ENCODE measurements around the gene ALDH1B1. TPM values are rescaled to one million over a fixed set of nuclear protein-coding genes. Genes with fewer than 3 reads are reported as not detected.

ALDH1B1 gene
- total and polyA plus RNA-seq, 2 of the 13 experiments (the other 11 are each of a cell fraction or from before 2014, with no cell fraction given): 45.1 to 125 TPM

DNA sequence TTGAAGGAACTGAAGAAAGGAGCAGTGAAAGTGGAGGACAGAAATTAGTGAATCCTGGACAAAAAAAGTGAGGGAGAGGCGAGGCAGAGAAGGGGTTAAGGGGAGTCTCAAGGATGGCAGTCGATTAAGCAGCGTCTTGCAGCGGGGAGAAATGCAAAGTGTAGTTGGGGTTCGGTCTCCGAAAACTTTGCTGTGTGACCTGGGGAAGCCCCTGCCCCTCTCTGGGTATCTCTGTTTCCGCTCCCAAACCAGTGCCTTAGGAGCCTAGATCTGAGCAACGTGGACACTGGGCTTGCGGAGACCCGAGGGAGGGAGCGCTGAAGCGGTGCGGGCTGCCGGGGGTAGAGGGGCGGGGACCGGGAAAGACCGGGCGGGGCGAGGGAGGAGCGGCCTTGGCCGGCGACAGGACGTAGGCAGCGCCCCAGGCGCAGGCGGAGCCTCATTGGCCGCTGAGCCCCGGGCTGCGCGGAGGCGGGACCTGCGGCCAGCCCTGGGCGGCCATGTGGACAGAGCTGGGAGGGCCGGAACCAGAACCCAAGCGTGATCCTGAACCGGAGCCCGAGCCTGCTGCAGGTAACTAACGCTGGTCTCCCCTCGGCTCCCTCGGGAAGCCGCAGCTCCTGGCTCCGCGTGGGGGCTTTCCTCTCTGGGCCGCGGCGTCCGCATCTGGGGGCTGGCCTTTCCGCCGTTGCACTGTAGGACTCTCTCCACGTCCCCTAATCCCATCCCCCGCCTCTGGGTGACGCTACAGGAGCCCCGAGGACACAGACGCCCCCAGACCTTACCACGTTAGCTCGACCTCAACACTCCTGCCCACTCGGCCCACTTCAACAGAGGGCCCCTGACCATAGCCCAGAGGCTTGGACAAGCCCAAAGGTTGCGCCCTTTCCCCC is at the start of gene ALDH1B1 (continued):
- TF ChIP-seq, protein P1, sequence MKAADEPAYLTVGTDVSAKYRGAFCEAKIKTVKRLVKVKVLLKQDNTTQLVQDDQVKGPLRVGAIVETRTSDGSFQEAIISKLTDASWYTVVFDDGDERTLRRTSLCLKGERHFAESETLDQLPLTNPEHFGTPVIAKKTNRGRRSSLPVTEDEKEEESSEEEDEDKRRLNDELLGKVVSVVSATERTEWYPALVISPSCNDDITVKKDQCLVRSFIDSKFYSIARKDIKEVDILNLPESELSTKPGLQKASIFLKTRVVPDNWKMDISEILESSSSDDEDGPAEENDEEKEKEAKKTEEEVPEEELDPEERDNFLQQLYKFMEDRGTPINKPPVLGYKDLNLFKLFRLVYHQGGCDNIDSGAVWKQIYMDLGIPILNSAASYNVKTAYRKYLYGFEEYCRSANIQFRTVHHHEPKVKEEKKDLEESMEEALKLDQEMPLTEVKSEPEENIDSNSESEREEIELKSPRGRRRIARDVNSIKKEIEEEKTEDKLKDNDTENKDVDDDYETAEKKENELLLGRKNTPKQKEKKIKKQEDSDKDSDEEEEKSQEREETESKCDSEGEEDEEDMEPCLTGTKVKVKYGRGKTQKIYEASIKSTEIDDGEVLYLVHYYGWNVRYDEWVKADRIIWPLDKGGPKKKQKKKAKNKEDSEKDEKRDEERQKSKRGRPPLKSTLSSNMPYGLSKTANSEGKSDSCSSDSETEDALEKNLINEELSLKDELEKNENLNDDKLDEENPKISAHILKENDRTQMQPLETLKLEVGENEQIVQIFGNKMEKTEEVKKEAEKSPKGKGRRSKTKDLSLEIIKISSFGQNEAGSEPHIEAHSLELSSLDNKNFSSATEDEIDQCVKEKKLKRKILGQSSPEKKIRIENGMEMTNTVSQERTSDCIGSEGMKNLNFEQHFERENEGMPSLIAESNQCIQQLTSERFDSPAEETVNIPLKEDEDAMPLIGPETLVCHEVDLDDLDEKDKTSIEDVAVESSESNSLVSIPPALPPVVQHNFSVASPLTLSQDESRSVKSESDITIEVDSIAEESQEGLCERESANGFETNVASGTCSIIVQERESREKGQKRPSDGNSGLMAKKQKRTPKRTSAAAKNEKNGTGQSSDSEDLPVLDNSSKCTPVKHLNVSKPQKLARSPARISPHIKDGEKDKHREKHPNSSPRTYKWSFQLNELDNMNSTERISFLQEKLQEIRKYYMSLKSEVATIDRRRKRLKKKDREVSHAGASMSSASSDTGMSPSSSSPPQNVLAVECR (CRISPR knock-in tag; IDR thresholded peaks at IDR 0.05; ENCODE audit: borderline replicate concordance): peak; percentile 91
- TF ChIP-seq ZNF501 (CRISPR knock-in tag; IDR thresholded peaks at IDR 0.05) (peak; percentile 80), SP4 (CRISPR knock-in tag; IDR thresholded peaks at IDR 0.05) (peak; percentile 70; the same call in 1 of the 2 replicates), HIVEP1 (CRISPR knock-in tag; IDR thresholded peaks at IDR 0.05) (peak; percentile 91), ZNF607 (CRISPR knock-in tag; IDR thresholded peaks at IDR 0.05; ENCODE audit: borderline replicate concordance) (peak; percentile 37; the same call in 1 of the 2 replicates), ZFP1 (CRISPR knock-in tag; IDR thresholded peaks at IDR 0.05) (no peak), FIP1L1 (IDR thresholded peaks at IDR 0.05; ENCODE audit: borderline replicate concordance, insufficient read depth, low read depth, low read length) (no peak), ZNF75D (CRISPR knock-in tag; IDR thresholded peaks at IDR 0.05; ENCODE audit: borderline replicate concordance) (no peak), ZNF776 (CRISPR knock-in tag; IDR thresholded peaks at IDR 0.05) (peak; percentile 54; the same call in 1 of the 2 replicates), ZNF768 (CRISPR knock-in tag; IDR thresholded peaks at IDR 0.05) (peak; percentile 98), SSRP1 (CRISPR knock-in tag; IDR thresholded peaks at IDR 0.05) (no peak), HDAC6 (IDR thresholded peaks at IDR 0.05; ENCODE audit: low read depth, low read length) (no peak), TARDBP (CRISPR knock-in tag; IDR thresholded peaks at IDR 0.05) (peak; percentile 13; the same call in 1 of the 2 replicates), NR2F2 (IDR thresholded peaks at IDR 0.05; ENCODE audit: borderline replicate concordance, low read depth) (no peak), HMG20B (CRISPR knock-in tag; conservative IDR thresholded peaks at IDR 0.05) (0 out of 2 replicates have a peak, but pooled peaks have one; percentile 13), ARNT2 (CRISPR knock-in tag; IDR thresholded peaks at IDR 0.05; ENCODE audit: low read depth) (peak; percentile 76; the same call in 1 of the 2 replicates)
- TF ChIP-seq, protein P2, sequence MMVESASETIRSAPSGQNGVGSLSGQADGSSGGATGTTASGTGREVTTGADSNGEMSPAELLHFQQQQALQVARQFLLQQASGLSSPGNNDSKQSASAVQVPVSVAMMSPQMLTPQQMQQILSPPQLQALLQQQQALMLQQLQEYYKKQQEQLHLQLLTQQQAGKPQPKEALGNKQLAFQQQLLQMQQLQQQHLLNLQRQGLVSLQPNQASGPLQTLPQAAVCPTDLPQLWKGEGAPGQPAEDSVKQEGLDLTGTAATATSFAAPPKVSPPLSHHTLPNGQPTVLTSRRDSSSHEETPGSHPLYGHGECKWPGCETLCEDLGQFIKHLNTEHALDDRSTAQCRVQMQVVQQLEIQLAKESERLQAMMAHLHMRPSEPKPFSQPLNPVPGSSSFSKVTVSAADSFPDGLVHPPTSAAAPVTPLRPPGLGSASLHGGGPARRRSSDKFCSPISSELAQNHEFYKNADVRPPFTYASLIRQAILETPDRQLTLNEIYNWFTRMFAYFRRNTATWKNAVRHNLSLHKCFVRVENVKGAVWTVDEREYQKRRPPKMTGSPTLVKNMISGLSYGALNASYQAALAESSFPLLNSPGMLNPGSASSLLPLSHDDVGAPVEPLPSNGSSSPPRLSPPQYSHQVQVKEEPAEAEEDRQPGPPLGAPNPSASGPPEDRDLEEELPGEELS (CRISPR knock-in tag; IDR thresholded peaks at IDR 0.05): peak; percentile 62; the same call in 1 of the 2 replicates
- TF ChIP-seq, protein P3, sequence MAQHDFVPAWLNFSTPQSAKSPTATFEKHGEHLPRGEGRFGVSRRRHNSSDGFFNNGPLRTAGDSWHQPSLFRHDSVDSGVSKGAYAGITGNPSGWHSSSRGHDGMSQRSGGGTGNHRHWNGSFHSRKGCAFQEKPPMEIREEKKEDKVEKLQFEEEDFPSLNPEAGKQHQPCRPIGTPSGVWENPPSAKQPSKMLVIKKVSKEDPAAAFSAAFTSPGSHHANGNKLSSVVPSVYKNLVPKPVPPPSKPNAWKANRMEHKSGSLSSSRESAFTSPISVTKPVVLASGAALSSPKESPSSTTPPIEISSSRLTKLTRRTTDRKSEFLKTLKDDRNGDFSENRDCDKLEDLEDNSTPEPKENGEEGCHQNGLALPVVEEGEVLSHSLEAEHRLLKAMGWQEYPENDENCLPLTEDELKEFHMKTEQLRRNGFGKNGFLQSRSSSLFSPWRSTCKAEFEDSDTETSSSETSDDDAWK (CRISPR knock-in tag; IDR thresholded peaks at IDR 0.05): no peak
- TF ChIP-seq, protein P4, sequence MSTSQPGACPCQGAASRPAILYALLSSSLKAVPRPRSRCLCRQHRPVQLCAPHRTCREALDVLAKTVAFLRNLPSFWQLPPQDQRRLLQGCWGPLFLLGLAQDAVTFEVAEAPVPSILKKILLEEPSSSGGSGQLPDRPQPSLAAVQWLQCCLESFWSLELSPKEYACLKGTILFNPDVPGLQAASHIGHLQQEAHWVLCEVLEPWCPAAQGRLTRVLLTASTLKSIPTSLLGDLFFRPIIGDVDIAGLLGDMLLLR (CRISPR knock-in tag; IDR thresholded peaks at IDR 0.05): peak; percentile 95
- TF ChIP-seq, protein P5, sequence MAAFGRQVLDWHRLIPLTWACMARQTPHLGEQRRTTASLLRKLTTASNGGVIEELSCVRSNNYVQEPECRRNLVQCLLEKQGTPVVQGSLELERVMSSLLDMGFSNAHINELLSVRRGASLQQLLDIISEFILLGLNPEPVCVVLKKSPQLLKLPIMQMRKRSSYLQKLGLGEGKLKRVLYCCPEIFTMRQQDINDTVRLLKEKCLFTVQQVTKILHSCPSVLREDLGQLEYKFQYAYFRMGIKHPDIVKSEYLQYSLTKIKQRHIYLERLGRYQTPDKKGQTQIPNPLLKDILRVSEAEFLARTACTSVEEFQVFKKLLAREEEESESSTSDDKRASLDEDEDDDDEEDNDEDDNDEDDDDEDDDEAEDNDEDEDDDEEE (CRISPR knock-in tag; IDR thresholded peaks at IDR 0.05): peak; percentile 69; the same call in 1 of the 2 replicates

All from HepG2 (cell line).